GM20431 (cell line): ENCODE results near the gene CDON.

Experiments
- in situ Hi-C: fragments of 300-500 bp; cut with MseI, MboI; formaldehyde crosslinking; loops from one replicate; pipeline ENCODE4 v1.15.0; 2020; ENCODE audit warnings: low sequenced_read_pairs; ENCODE audit not compliant: unreplicated experiment

CDON gene

DNA sequence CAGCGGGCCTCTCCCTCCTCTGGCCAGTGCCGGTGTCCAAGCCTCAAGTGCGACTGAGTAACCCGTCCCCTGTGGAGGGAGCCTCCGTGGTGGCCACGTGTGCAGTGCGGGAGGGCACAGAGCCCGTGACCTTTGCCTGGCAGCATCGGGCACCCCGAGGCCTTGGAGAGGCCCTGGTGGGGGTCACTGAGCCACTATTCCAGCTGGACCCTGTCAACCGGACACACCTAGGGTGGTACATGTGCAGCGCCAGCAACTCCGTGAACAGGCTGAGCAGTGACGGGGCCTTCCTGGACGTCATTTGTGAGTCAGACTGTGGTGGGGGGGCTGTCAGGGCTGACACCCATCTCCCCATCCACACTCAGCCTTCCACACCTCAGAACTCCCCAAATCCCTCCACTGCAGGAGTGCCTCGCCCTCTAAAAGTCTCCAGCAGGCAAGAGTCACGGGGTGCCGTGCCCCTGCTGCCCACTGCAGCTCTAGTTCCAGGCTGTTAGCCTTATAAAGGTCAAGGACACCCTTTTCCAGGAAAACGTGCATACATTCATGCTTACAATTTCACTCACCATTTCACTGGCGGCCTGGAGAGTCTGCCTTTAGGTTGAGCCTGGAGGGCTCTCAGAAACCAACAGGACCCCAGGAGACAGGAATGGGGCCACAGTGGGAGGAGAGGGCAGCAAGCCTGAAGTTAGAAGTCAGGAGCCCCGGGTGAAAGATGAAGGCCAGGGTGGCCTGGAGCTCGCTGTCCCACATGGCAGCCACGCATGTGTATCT lies 114.2 kb downstream of the CDON start:
- in situ Hi-C loops: no loop called here

DNA sequence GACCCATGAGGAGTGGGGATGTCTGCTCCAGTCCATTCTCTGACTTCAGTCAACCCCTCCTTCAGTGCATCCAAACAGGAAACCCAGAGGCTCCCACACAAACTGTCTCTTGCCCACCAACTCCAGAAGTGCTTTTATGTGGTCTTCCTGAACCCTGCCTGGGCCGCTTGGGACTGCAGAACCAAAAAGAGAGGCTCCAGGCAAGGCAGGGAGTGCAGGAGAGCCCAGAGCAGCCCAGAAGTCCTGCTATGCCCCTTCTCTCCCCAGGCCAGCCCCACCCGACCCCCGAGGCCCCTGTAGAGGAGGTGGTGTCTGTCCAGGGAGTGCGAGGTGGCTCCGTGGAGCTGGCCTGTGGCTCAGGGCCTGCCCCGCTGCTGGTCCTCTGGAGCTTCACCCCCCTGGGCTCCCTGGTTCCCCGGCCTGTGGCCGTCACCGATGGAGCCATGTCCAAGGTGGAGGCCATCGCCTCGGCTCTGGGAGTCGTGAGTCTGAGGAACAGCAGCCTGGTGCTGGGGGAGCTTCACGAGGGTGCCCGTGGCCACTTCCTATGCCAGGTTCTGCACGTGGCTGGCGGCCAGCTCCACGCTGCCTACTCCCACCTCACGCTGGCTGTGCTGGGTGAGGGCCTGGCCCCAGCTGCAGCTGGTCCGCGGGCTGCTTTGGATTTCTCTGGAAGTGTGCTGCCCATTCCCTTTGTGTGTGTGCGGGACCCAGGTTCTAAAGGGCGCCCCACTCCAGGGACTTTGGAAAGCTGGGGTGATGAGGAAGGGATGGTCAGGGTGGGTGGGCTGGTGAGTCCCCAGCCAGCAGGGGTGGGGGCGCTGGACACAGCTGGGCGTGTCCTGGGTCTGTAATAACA lies 115.0 kb downstream of the CDON start:
- in situ Hi-C loops: no loop called here

DNA sequence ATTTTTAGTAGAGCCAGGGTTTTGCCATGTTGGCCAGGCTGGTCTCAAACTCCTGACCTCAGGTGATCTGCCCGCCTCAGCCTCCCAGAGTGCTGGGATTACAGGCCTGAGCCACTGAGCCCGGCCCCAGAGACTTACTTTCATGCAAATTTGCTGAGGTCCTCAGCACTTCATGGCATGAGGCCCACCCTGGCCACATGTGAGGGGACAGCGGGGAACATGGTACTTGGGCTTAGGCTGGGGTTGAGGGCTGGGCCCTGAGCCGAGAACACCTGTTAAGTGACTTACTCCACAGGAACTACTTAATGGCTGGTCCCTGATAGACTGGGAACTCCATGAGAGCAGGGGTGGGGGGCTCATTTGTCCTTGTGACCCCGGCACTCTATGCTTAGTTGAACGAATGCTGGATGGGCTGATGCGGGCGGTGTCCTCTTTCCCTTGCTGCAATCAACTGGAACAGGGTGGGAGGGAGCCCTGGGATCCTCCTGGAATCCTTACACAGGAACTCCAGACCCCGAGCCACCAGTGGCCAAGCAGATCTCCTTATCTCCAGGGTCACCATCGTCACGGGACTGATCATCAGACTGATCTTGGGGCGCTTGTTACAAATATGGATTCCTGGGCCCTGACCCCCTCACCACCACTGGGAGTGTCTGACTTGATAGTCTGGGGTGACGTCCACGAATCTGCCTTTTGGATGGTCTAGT lies 115.8 kb downstream of the CDON start:
- in situ Hi-C loops: no loop called here

DNA sequence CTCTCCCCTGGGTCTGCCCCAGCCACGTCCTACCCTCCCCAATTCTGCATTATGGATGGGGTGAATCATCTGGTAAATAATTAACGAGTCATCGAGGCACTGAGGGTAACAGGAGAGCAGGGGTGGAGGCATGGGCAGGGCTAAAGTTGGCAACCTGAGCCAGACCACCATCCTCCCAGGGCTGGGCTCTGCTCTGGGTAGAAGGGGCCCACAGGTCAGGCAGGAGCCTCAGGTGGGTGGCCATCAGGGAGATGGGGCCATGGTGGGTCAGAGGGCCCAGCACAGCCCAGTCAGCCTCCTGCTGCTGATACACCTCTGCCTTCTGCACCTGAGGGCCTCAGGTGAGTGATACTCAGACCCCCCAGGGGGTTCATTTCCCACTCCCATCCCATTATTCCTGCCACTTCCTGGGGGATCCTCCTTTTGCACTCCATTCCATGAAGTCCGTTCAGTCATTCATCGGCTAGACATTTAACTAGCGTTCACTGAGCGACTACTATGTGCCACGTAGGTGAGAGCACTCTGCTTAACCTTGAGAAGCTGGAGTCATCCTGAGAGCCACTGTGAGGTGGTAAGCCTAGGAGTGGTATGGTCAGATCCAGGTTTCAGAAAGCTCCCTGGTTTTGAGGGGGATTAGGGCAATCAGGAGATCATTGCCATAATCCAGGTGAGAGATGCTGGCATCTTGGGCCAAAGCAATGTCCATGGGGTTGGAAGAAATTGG lies 116.7 kb downstream of the CDON start, which contains the start of gene VSIG10L2:
VSIG10L2 (plus strand) TSS at position 248 of the 724 bp plus-strand sequence; CDS start at position 260, 12 bp downstream.
- in situ Hi-C loops: no loop called here

DNA sequence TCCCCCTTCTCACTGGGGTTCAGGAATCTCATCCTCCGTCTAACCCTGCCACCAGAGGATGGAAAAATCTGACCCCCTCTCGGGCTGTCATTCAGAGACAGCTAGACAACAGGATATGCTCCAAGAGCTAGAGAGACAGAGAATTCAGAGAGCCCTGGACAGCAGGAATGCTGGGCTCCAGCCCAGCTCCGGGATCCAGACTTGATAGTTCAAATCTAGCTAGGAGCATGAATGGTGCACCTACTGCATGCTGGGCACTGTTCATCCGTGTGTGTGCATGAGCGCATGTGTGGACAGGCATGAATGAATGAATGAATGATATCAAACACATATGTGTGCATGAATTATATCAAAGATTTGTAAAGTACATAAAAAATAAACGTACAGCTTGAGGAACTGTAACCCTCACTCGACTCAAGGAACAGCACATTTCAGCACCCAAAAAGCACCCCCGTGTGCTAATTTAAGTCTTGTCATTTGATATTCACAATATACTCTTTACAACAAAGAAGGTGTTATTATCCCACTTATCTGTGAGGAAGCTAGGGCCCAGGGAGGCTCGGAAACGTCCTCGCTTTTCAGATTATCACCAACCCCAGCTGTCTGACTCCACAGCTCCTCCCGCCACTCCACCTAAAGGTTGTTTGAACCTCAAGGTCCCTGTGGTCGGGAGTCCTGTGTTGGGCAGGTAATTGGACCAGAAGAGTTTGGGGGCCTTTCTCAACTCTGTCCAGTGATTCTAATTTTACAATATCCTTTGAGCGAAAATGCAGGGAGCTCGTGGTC lies 117.5 kb downstream of the CDON start:
- in situ Hi-C loops: no loop called here

DNA sequence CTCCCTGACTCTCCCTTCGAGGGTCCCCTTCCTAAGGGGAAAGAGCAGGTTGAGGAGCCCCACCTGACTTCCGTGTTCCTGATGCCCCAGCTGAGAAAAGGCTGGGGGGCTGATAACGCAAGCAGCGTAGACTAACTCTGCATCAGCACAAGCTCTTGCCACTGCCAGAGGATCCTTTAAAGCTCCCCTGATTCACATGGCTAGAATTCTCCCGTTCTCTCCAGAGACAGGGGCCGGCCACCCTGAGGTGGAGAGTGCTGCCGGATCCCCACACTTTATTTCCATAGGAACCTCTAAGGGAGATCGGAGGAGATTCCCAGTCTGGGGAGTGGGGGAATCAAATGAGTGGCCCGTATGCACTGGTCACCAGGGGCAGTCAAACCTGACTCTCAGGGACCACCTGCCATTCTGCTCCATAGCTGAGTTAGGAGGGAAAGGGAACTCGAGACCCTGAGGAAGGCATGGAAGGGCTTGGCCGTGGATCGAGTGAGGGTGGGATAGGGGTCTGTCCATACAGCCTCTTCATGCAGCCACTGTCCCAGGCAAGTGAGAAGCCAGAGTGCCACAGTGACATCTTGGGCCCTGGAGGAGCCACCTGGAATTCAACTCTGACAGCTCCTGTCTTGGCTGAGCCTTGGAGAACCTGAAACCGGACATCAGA lies 118.2 kb downstream of the CDON start:
- in situ Hi-C loops: no loop called here

DNA sequence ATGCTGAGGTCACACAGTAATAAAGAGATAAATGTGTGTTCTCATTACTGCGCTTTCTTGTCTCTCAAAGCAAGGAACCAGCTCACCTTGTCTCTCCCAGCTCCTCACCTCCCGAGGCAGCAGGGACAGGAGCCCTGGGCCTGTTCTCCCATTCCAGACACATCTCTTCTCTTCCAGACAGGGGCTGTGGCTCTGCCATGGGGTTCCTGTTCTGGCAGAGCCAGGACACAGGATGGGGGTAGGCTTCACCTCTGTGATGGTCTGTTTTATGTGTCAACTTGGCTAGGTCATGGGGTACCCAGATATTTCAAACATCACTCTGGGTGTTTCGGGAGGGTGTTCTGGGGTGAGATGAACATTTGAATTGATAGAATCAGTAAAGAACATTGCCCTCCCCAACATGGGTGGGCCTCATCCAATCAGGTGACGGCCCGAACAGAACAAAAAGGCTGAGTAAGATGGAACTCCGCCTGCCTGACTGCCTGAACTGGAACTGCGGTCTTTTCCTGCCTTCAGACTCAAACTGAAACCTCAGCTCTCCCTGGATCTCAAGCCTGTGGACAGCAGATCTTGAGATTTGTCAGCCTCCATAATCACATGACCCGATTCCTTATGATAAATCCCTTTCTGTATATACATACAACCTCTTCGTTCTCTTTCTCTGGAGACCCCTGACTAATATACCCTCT lies 118.9 kb downstream of the CDON start:
- in situ Hi-C loops: no loop called here

DNA sequence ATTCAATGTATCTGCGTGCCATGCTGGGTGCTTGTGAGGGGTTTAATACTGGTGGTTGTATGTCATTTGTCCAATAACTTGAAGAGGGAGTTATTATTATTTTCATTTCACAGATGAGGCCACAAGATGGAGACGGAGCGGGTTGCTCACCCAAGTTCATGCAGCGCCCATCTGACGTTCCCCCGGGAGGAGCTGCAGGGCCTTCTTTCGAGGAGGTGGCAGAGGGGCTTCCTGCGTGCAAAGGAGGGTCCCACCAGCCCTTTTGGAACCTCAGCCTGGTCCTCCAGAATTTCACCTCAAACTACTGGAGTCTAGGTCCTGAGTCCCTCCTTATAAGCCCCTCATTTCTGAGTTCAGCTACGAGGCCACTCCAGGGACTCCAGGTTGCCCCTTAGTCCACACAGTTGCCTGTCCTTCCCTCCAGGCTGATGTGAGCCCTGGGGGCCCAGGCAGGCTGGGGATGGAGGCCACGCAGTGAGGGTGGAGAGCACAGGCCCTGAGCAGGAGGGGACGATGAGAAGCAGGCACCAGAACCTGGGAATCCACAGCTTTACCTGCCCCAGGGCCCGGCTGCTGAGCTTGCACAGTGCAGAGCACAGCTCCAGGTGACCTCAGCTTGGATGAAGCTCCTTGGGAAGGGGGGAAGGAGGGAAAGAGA lies 119.8 kb downstream of the CDON start:
- in situ Hi-C loops: no loop called here

DNA sequence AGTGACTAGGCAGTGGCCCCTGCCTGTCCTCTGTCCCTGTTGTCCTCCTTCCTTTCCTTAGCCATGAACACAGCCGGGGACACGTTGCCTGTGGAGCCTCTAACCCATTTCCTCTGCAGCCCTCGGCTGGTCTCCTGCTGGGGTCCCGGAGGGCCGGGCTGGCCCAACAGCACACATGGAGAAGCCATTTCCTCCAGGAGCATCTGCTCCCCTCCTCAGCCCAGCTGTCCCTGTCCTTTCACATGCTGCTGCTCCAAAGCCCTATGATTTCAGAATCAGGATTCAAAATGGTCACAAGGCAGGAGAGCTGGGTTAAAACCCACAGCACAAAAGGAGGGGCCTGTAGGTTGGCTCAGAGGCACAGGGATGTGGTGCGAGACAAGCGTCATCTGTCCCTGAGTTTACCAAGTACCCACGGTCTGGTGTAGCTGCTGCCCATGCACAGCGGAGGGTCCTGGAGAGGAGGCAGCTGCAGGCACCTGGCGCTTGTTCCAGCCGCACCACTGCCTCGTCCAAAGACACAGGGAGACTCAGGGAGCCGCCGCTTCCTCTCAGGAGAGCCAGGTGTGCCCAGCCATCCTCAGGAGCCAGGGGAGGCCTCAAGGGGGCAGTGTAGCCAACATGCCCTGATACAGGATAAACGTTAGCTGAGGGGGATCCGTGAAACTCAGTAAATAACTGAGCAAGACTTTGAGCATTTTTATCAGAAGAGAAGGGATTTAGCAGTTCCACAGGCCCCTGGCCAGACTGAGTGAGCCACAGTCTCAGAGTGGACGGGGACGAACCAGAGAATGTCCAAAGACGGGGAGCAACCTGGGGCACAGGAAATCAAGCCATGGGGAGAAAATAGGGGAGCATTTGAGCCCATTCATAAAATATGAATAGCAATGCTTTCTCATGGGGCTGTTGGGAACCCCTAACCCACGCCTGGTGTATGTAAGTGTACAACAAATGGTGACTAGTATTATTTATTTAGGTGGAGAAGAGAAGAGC lies 120.8 kb downstream of the CDON start:
- in situ Hi-C loops: no loop called here

DNA sequence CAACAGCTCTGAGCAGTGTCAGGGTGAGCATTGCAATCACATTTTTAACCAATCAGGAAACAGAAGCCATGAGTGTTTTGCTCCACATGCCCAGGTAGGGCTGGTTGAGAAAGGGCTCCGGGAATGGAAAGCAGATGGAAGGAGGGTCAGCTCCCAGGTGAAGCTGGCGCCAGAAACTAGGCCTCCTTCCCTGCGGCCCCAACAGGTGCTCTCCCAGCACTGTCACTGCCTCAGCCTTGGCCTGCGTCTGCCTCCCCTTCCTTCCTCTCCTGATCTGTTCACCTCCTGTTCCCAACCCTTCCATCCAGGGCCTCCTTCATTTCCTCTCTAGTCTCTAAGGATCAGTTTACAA lies 121.4 kb downstream of the CDON start:
- in situ Hi-C loops: no loop called here

DNA sequence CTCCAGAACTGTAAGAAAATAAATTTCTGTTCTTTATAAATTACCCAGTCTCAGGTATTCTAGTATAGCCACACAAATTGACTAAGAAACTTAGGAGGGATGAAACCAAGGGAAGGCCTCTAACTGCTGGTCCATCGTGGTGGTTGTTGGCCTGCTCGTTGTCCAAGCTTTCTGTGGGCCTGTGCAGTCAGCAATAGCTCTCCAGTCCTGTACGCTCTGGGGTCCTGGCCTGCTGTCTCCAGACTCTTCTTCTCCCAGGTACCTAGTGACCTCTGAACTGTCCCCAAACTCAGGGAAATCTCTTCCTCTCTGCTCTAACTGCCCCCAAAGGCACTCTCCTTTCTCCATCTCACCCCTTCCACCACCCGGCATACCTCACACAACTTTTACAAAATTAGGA lies 122.5 kb downstream of the CDON start:
- in situ Hi-C loops: no loop called here

DNA sequence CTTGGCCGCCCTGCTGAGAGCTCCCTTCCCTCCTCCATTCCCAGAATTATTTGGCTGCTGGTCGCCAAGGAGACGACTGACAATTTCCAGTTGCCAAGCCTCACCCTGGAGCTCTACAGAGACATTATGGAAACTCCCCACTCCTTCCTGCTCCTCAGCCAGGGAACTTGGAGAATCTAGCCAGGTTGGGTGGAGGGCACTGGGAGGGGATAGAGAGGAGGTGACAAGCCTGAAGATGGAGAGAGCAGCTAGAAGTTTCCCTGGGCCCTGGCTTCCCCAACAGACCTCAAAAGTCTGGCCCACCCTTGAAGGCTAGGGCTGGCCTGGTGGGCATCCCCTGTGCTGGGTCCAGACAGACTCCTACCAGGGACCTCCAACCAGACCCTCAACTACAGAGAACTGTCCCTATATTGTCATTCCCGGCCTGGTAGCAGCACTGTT lies 123.6 kb downstream of the CDON start:
- in situ Hi-C loops: no loop called here

DNA sequence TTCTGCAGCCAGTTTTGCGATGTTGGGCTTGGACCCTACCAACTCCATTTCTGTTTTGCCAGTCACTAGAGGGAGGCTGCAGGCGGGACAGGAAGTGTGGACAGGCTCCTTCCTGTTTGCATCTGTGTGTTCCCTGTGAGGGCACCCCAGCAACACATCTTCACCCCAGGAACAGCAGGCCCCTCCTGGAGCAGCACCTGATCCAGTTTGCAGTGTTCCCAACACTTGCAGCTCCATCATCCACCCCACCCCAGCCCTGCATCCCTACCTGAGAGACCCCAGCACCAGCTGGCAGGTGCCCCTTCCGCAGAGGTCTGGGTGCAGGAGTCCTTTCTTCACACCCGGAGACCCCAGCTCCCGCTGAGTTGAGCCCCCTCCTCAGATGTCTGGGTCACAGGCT lies 124.2 kb downstream of the CDON start:
- in situ Hi-C loops: no loop called here

DNA sequence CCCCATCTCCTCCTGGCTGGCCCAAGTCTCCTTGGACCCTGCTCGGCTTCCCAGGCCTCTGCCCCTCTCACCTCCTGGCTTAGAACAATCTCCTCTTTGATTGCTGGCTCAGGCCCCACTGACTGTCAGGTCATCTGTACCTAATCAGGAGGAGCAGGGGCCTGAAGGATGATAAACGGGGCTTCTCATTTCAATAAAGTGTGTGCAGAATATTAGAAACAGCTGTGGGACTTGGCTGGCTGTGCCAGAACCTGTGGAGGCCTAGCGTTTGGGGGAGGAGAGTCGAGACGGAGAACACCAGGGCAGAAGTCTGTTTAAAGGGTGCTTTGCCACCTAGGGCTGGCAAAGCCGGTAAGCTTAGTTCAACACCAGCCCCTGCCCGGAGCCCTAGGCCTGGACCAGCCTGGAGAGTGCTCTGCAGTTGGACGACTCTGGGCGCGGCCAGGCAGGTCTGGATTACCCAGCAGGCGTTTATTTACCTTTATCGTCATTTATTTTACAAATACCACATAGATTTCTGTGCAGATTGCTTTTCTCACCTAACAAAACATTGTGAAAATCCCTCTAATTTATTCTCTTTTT lies 127.0 kb downstream of the CDON start:
- in situ Hi-C loops: no loop called here

DNA sequence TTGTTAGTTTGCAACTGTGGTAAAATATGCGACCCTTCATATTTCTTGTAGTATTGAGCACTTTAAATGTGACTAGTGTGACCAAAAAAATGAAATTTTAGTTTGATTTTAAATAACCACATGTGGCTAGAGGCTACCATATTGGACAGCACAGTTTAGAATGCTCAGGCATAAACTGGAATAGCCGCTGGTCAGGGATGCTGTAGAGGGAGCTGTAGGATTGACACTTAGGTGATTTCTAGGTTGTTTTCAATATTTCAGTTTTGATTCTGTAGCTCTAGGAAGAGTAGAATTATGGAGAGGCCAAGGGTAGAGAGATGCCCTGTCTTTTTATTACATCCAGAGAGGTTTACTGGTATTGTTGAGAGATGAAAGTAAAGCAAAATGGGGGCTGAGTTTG lies 127.6 kb downstream of the CDON start:
- in situ Hi-C loops: no loop called here

DNA sequence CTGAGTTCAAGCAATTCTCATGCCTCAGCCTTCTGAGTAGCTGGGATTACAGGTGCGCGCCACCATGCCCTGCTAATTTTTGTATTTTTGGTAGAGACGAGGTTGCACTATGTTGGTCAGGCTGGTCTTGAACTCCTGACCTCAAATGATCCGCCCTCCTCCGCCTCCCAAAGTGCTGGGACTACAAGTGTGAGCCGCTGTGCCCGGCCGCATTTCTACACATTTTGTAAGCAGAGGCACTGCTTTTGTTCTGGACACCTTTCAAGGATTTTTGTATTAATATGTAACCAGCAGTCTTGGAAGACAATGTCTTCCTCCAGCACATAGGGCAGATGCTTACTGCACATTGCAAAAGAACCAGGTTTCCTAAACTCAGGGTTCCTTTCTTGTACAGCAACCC lies 128.2 kb downstream of the CDON start:
- in situ Hi-C loops: no loop called here
